Measurements from ENCODE around the gene NFAM1. TPM values are rescaled to one million over a fixed set of nuclear protein-coding genes. Genes with fewer than 3 reads are reported as not detected.

Gene NFAM1
- total and polyA plus RNA-seq, 4 experiments from 2014 or later: 0.05 to 0.55 (median 0.29) TPM; not detected in 1

DNA sequence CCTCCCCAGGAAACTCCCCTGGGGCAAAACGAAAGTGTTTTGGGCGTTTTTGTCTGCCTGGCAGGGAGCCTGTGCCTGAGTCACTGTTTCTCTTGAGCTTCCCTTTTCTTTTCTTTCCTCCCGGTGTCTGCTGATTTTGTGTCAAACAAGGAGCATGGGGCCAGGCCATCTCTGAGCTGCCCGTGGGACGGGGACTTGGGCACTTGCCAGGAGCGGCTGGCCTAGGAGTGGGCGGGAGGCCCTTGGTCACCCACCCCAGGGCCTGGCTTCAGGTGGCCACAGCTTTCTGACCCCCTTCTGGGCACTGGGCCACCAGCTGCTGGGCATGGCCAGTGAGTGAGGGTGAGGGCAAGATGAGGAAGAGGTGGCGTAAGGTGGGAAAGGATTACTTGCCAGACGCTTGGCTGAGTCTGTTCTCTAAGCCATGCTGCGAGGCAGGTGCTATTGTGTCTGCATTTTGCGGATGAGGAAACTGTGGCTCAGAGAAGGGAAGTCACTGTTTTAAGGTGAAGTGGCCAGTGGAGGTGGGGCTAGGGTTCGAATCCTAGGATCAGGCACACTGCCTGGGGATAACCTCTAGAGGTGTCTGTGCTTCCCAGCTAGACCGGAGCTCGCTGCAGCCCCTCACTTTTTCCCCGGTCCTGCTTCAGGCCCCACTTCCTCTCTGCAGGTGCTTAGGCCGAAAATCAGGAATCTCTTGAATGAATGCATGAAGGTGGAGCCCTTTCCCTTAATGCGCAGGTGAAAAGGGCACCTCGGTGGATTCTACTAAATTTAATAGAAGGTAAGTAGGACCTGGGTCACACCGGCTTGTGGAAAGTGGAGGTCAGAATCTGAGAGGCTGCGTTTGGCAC lies 7.8 kb upstream of the NFAM1 start:
- Mint-ChIP-seq H3K4me1 (peaks cover 16 to 37% (median 25%) of the 10 kb centered on the region in 4 donors), H3K4me3 (peak overlapping the region in 3 of 8 donors; percentile 32 to 64 (median 54)), H3K27ac (peak overlapping the region in 5 of 7 donors; percentile 15 to 82 (median 37)), H3K9me3 (no peaks in the 10 kb centered on the region), H3K27me3 (no peaks in the 10 kb centered on the region), H3K36me3 (no peaks in the 10 kb centered on the region)
- POLR2A ChIA-PET (ENCODE audit: partially characterized antibody): interaction anchor here (1.0 to 1.4 kb wide), 2 partner anchors 79 to 361 kb away, joined by 3 to 5 read pairs; partner anchors contain the start of gene SMDT1
- Histone ChIP-seq H3K27me3 (ENCODE audit: insufficient read depth, low read length) (no peaks in the 10 kb centered on the region), H3K36me3 (ENCODE audit: insufficient read depth, low read length) (no peaks in the 10 kb centered on the region), H3K9me3 (ENCODE audit: control insufficient read depth in 1 of 2, low read length in 2 of 2) (no peaks in the 10 kb centered on the region), H3K4me1 (ENCODE audit: insufficient read depth, low read length) (peaks cover 27% of the 10 kb centered on the region), H3K27ac (ENCODE audit: low read depth, low read length) (peak overlapping the region; percentile 23), H3K4me3 (ENCODE audit: low read length in 2 of 2) (no peak overlapping the region)
- CTCF ChIA-PET (ENCODE audit: partially characterized antibody): interaction anchor here (1.1 to 5.8 kb wide), 2 partner anchors 338 to 349 kb away, joined by 4 to 61 read pairs; partner anchors contain the start of gene NDUFA6
- DNase-seq: no peak
- intact Hi-C loops (cut with micrococcal nuclease): loop anchor here (5.0 kb wide), 1 partner anchor 163 kb away; no protein-coding TSS in a partner anchor

DNA sequence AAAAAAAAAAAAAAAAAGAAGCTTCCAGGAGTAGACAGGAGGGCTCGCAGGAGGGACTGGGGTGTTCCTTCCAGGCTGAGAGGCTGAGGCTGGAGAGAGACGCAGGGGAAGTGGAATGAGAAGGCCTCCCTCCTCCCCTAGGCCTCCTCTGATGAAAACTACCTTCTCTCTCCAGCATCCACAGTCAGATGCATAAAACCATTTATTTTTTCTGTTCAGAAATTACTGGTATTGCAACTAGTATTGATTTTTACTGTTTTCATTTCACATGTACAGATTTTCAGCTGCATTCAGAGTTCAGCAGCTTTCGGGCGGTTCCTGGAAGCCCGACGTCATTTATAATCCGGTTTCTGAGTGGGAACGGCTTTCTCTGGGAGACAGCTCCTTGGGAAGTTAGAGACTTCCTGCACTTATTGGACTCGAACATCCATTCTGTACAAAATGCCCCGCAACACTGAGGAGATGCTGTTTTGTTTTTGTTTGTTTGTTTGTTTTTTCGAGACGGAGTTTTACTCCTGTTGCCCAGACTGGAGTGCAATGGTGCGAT lies 6.9 kb upstream of the NFAM1 start:
- Mint-ChIP-seq H3K4me3 (peak overlapping the region in 5 of 8 donors; percentile 26 to 65 (median 52)), H3K27me3 (no peaks in the 10 kb centered on the region), H3K36me3 (no peaks in the 10 kb centered on the region), H3K4me1 (peaks cover 12 to 27% (median 17%) of the 10 kb centered on the region in 4 donors), H3K27ac (peak overlapping the region in 5 of 7 donors; percentile 16 to 82 (median 37)), H3K9me3 (no peaks in the 10 kb centered on the region)
- intact Hi-C loops (cut with micrococcal nuclease): loop anchor here (5.0 kb wide), 1 partner anchor 162 kb away; no protein-coding TSS in a partner anchor
- Histone ChIP-seq H3K36me3 (ENCODE audit: insufficient read depth, low read length) (no peaks in the 10 kb centered on the region), H3K4me1 (ENCODE audit: insufficient read depth, low read length) (peaks cover 18% of the 10 kb centered on the region), H3K27ac (ENCODE audit: low read depth, low read length) (no peak overlapping the region), H3K9me3 (ENCODE audit: control insufficient read depth in 1 of 2, low read length in 2 of 2) (no peaks in the 10 kb centered on the region), H3K4me3 (ENCODE audit: low read length in 2 of 2) (no peak overlapping the region), H3K27me3 (ENCODE audit: insufficient read depth, low read length) (no peaks in the 10 kb centered on the region)
- CTCF ChIA-PET (ENCODE audit: partially characterized antibody): interaction anchor here (1.1 to 5.8 kb wide), 7 partner anchors 21 to 473 kb away, joined by 3 to 61 read pairs (median 5); partner anchors contain the start of gene NDUFA6
- POLR2A ChIA-PET (ENCODE audit: partially characterized antibody): interaction anchor here (1.0 to 3.7 kb wide), 4 partner anchors 80 to 360 kb away, joined by 3 to 31 read pairs (median 5); partner anchors contain the start of genes NDUFA6 and SMDT1
- DNase-seq: no peak

DNA sequence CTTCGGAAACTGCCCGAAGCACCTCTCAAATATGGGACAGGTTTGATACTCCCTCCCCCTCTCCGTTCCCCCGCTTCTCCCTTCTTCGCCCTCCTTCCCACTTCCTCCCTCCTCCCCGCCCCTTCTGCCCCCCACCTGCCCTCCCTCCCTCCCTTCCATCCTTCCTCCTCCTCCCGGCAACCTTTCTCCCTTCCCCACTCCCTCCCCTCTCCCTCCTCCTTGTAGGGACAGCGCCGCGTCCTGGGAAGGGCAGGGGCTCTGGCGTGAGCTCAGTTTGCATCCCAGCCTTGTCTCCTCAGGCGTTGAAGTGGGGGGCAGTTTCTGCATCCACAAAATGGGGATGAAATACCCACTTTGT lies 6.1 kb upstream of the NFAM1 start:
- no peak overlapping the region for H3K27ac ChIP-seq (ENCODE audit: low read depth, low read length)
- POLR2A ChIA-PET (ENCODE audit: partially characterized antibody): interaction anchor here (0.6 to 3.7 kb wide), 7 partner anchors 80 to 471 kb away, joined by 3 to 31 read pairs (median 3); partner anchors contain the start of genes NDUFA6 and SMDT1
- H3K4me3 ChIP-seq (ENCODE audit: low read length in 2 of 2): peak overlapping the region in 1 of 2 donors; percentile 79
- no peaks in the 10 kb centered on the region for H3K36me3 ChIP-seq (ENCODE audit: insufficient read depth, low read length)
- Mint-ChIP-seq H3K27me3 (no peaks in the 10 kb centered on the region), H3K9me3 (no peaks in the 10 kb centered on the region), H3K36me3 (no peaks in the 10 kb centered on the region), H3K4me1 (peaks cover 5 to 19% (median 10%) of the 10 kb centered on the region in 4 donors), H3K4me3 (peak overlapping the region in 3 of 8 donors; percentile 83 to 87 (median 87)), H3K27ac (peak overlapping the region in 2 of 7 donors; percentile 22 to 63)
- DNase-seq: no peak
- no peaks in the 10 kb centered on the region for H3K27me3 ChIP-seq (ENCODE audit: insufficient read depth, low read length)
- intact Hi-C loops (cut with micrococcal nuclease): loop anchor here (5.0 kb wide), 1 partner anchor 161 kb away; no protein-coding TSS in a partner anchor
- CTCF ChIA-PET (ENCODE audit: partially characterized antibody): interaction anchor here (0.8 to 5.8 kb wide), 12 partner anchors 22 to 482 kb away, joined by 3 to 61 read pairs (median 6); partner anchors contain the start of gene NDUFA6
- H3K4me1 ChIP-seq (ENCODE audit: insufficient read depth, low read length): peaks cover 10% of the 10 kb centered on the region
- H3K9me3 ChIP-seq (ENCODE audit: control insufficient read depth in 1 of 2, low read length in 2 of 2): no peaks in the 10 kb centered on the region

DNA sequence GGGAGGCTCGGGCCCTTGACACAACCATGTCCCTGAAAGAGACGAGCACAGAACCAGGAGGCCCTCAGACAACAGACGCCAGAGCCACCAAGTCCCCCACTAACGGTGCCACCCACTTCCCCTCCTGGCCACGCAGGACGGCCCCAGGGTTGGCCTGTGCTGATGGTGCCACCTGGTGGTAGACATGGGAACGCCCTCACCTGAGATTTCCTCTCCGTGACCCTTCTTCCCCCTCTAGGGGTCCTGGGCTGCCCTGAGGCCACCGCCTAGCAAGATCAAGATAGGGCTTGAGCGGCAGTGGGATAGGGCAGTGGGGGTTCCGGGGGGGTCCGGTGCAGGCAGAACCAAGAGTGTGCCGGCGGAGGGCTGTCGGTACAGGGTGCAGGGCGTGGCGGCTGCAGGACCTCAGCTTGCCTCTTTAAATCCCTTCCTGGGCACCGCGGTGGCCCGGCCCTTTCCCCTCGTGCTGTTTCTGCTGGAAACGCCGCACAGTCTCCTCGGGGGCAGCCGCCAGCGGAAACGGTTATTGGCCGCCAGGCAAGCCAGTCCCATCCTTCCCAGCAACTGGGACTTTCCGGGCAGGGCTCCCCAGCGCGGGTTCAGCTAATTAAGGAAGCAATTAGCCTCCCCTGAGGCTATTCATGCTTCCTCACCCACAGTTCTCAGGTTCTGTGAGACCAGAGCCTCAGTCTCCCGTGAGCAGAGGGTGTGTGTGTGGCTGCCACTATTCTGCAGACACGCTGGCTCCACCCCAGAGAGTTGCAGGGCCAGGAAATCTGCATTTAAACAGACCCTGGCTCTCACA lies 5.5 kb upstream of the NFAM1 start:
- intact Hi-C loops (cut with micrococcal nuclease): loop anchor here (1.0 to 5.0 kb wide), 5 partner anchors 160 to 481 kb away; partner anchors contain the start of gene NDUFA6
- POLR2A ChIA-PET (ENCODE audit: partially characterized antibody): interaction anchor here (0.6 to 3.7 kb wide), 6 partner anchors 135 to 471 kb away, joined by 3 to 31 read pairs (median 3); partner anchors contain the start of genes NDUFA6 and SMDT1
- H3K36me3 Mint-ChIP-seq: no peaks in the 10 kb centered on the region
- H3K27ac Mint-ChIP-seq: peak overlapping the region in 5 of 7 donors; percentile 48 to 83 (median 76)
- peaks cover 0 to 2% of the 10 kb centered on the region in 2 donors for H3K27me3 Mint-ChIP-seq
- Histone ChIP-seq H3K4me3 (ENCODE audit: low read length in 2 of 2) (peak overlapping the region; percentile 48 to 79), H3K4me1 (ENCODE audit: insufficient read depth, low read length) (peaks cover 10% of the 10 kb centered on the region), H3K9me3 (ENCODE audit: control insufficient read depth in 1 of 2, low read length in 2 of 2) (no peaks in the 10 kb centered on the region), H3K36me3 (ENCODE audit: insufficient read depth, low read length) (no peaks in the 10 kb centered on the region), H3K27me3 (ENCODE audit: insufficient read depth, low read length) (no peaks in the 10 kb centered on the region), H3K27ac (ENCODE audit: low read depth, low read length) (peak overlapping the region; percentile 3)
- peak overlapping the region; percentile 77 to 91 (median 84) for H3K4me3 Mint-ChIP-seq
- H3K9me3 Mint-ChIP-seq: no peaks in the 10 kb centered on the region
- DNase-seq: peak; percentile 80 to 86 (median 81)
- peaks cover 4 to 17% (median 7%) of the 10 kb centered on the region in 4 donors for H3K4me1 Mint-ChIP-seq
- CTCF ChIA-PET (ENCODE audit: partially characterized antibody): interaction anchor here (0.8 to 5.8 kb wide), 16 partner anchors 23 to 482 kb away, joined by 3 to 61 read pairs (median 6); partner anchors contain the start of gene NDUFA6

DNA sequence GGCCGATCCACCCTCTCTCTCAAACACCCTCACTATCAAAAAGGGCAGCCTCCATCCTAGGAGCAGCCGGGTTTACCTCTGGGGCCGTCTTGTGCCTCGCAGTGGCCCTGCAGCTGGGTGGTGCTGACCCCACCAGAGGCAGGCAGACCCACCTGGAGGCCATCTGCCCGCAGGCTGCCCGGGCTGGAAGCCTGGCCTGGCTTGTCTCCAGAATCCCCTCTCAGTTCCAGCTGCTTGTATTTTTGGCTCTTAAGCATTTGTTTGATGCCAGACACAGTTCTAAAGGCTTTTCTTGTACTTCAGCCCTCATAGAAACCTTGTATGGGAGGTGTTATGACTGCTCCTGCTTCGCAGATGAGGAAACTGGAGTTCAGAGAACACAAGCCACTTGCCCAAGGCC lies 4.2 kb upstream of the NFAM1 start:
- intact Hi-C loops (cut with micrococcal nuclease): loop anchor here (2.0 to 5.0 kb wide), 2 partner anchors 159 to 480 kb away; no protein-coding TSS in a partner anchor
- Histone ChIP-seq H3K27ac (ENCODE audit: low read depth, low read length) (no peak overlapping the region), H3K27me3 (ENCODE audit: insufficient read depth, low read length) (no peaks in the 10 kb centered on the region), H3K36me3 (ENCODE audit: insufficient read depth, low read length) (no peaks in the 10 kb centered on the region), H3K4me3 (ENCODE audit: low read length in 2 of 2) (no peak overlapping the region), H3K9me3 (ENCODE audit: control insufficient read depth in 1 of 2, low read length in 2 of 2) (no peaks in the 10 kb centered on the region), H3K4me1 (ENCODE audit: insufficient read depth, low read length) (peaks cover 10% of the 10 kb centered on the region)
- H3K27me3 Mint-ChIP-seq: peaks cover 2% of the 10 kb centered on the region in 2 donors
- H3K4me3 Mint-ChIP-seq: no peak overlapping the region
- no peaks in the 10 kb centered on the region for H3K36me3 Mint-ChIP-seq
- no peak for DNase-seq
- H3K4me1 Mint-ChIP-seq: peaks cover 4 to 17% (median 7%) of the 10 kb centered on the region in 4 donors
- peak overlapping the region in 2 of 7 donors; percentile 37 to 41 for H3K27ac Mint-ChIP-seq
- ChIA-PET POLR2A (ENCODE audit: partially characterized antibody) (interaction anchor here (3.7 kb wide), 1 partner anchor 346 kb away, joined by 31 read pairs; the partner anchor contains the start of gene NDUFA6), CTCF (ENCODE audit: partially characterized antibody) (interaction anchor here (0.7 to 5.8 kb wide), 15 partner anchors 8 to 1149 kb away, joined by 3 to 61 read pairs (median 5); partner anchors contain the start of gene NDUFA6)
- H3K9me3 Mint-ChIP-seq: no peaks in the 10 kb centered on the region

DNA sequence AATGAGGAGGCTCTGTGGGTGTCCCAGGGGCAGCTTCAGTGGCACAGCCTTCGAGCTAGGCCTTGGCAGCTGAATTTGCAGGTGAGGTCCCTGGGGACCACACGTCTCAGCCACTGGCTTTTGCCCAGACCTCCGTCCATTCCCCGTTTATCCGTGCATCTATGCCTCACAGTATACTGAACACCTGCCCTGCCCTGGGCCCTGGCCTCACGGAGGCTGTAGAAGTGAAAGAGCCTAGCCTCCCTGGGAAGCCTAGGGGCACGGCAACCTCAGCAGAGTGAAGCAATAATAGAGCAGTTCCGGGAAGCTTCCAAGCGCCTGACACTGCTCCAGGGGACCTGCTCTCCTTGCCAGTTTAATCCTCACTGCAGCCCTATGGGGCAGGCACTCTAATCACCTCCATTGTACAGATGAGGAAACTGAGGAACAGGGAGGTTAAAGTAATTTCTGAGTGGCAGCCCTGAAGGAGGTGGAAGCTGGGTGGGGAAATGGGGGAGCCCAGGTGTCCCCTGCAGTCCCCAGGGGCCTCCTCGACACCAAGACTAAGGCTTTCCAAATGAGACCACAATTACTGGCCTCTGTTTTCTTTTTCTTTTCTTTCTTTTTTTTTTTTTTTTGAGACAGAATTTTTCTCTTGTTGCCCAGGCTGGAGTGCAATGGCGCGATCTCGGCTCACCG lies 2.7 kb upstream of the NFAM1 start:
- Mint-ChIP-seq H3K9me3 (no peaks in the 10 kb centered on the region), H3K27me3 (peaks cover 2 to 9% of the 10 kb centered on the region in 2 donors), H3K36me3 (no peaks in the 10 kb centered on the region), H3K27ac (no peak overlapping the region), H3K4me1 (peaks cover 4 to 14% (median 6%) of the 10 kb centered on the region in 4 donors), H3K4me3 (no peak overlapping the region)
- Histone ChIP-seq H3K9me3 (ENCODE audit: control insufficient read depth in 1 of 2, low read length in 2 of 2) (no peaks in the 10 kb centered on the region), H3K27ac (ENCODE audit: low read depth, low read length) (no peak overlapping the region), H3K4me3 (ENCODE audit: low read length in 2 of 2) (no peak overlapping the region), H3K36me3 (ENCODE audit: insufficient read depth, low read length) (no peaks in the 10 kb centered on the region), H3K27me3 (ENCODE audit: insufficient read depth, low read length) (no peaks in the 10 kb centered on the region), H3K4me1 (ENCODE audit: insufficient read depth, low read length) (peaks cover 10% of the 10 kb centered on the region)
- ChIA-PET POLR2A (ENCODE audit: partially characterized antibody) (interaction anchor here (1.6 kb wide), 1 partner anchor 344 kb away, joined by 3 read pairs; the partner anchor contains the start of gene NDUFA6), CTCF (ENCODE audit: partially characterized antibody) (interaction anchor here (1.0 to 5.8 kb wide), 7 partner anchors 9 to 344 kb away, joined by 3 to 61 read pairs (median 9); partner anchors contain the start of gene NDUFA6)
- intact Hi-C loops (cut with micrococcal nuclease): loop anchor here (5.0 kb wide), 1 partner anchor 158 kb away; no protein-coding TSS in a partner anchor
- DNase-seq: no peak
